ENCODE measurements around the gene CCDC144A.
"Not testable (repeated sequence)": the region's sequence is repeated elsewhere in the genome, so short reads cannot be mapped to it uniquely, and the experiment has no call there.

- TF ChIP-seq CTCF (conservative IDR thresholded peaks at IDR 0.05; ENCODE audit: low read depth, low read length); EZH2 (IDR thresholded peaks at IDR 0.05; ENCODE audit: borderline replicate concordance, low read depth, low read length, poor library complexity, severe bottlenecking): not testable (repeated sequence)
Observed at GRCh38 chr17:16751924-16752287, 61.9 kb downstream of the CCDC144A start.
